OCI-LY7 (cell line): ENCODE results near the gene SECISBP2. TPM values are rescaled to one million over a fixed set of nuclear protein-coding genes. Genes with fewer than 3 reads are reported as not detected.
A peak's percentile ranks its signal among the peaks of the same experiment; 100 is the strongest.

Source experiments
- BruUV-seq: library from RNA; stranded (reverse); fragments of 400-500 nt; replicated peaks from 2 replicates; lab custom pipeline; 2021; lab: Mats Ljungman, UMichigan
- CTCF ChIA-PET: fragments of 300-600 bp; sonication (Branson Sonifier 250); formaldehyde crosslinking; loops from one replicate; lab custom pipeline; 2022; ENCODE audit warnings: antibody characterized with exemption; ENCODE audit not compliant: unreplicated experiment; lab: Charles Lee
- POLR2A ChIA-PET: fragments of 300-600 bp; sonication (Branson Sonifier 250); formaldehyde crosslinking; loops from one replicate; lab custom pipeline; 2022; ENCODE audit warnings: antibody characterized with exemption; lab: Charles Lee
- DNase-seq: peaks from one replicate; pipeline ENCODE4 v3.0.0-alpha.2; 2015; ENCODE audit warnings: low spot score
- H2AFZ ChIP-seq: fragments of 200-600 bp; sonication (generic), shearing (Covaris generic); 2 replicates; pipeline ENCODE4 v1.6.1; 2014; ENCODE audit warnings: mild to moderate bottlenecking, antibody characterized with exemption, low read length, moderate library complexity
- H3K27ac ChIP-seq: fragments of 200-600 bp; sonication (generic); 2 replicates; pipeline ENCODE4 v1.5.1; 2014; ENCODE audit warnings: mixed run types, low read depth, mild to moderate bottlenecking, moderate library complexity, low read length, inconsistent platforms; ENCODE audit not compliant: poor library complexity, severe bottlenecking
- H3K36me3 ChIP-seq: fragments of 200-600 bp; sonication (generic); 2 replicates; pipeline ENCODE4 v1.6.1; 2014; ENCODE audit warnings: mild to moderate bottlenecking, antibody characterized with exemption, low read length, moderate library complexity, mixed read lengths; ENCODE audit not compliant: insufficient read depth
- H3K4me1 ChIP-seq: fragments of 200-600 bp; sonication (generic); 2 replicates; pipeline ENCODE4 v1.5.1; 2014; ENCODE audit warnings: mild to moderate bottlenecking, low read length; ENCODE audit not compliant: insufficient read depth, poor library complexity, severe bottlenecking
- H3K4me2 ChIP-seq: fragments of 200-600 bp; sonication (generic); 2 replicates; pipeline ENCODE4 v1.6.1; 2014; ENCODE audit warnings: mild to moderate bottlenecking, low read length
- H3K4me3 ChIP-seq: fragments of 200-600 bp; sonication (generic); 2 replicates; pipeline ENCODE4 v1.5.1; 2014; ENCODE audit warnings: mild to moderate bottlenecking, low read depth, low read length; ENCODE audit not compliant: poor library complexity, severe bottlenecking
- H3K79me2 ChIP-seq: fragments of 200-600 bp; sonication (generic); 2 replicates; pipeline ENCODE4 v1.6.1; 2016; ENCODE audit warnings: low read depth, mild to moderate bottlenecking, low read length, moderate library complexity, mixed read lengths; ENCODE audit not compliant: insufficient read depth
- H3K9me2 ChIP-seq: fragments of 200-600 bp; sonication (generic); 2 replicates; pipeline ENCODE4 v1.6.1; 2016; ENCODE audit warnings: mild to moderate bottlenecking, low read length, mixed read lengths; ENCODE audit not compliant: insufficient read depth
- H3K9me3 ChIP-seq: fragments of 200-600 bp; sonication (generic); 2 replicates; pipeline ENCODE4 v1.6.1; 2014; ENCODE audit warnings: mild to moderate bottlenecking, mixed run types, low read length, mixed read lengths
- H4K20me1 ChIP-seq: fragments of 200-600 bp; sonication (generic); 2 replicates; pipeline ENCODE4 v1.6.1; 2014; ENCODE audit warnings: mild to moderate bottlenecking, antibody characterized with exemption, low read length, moderate library complexity, mixed read lengths; ENCODE audit not compliant: insufficient read depth
- EZH2phosphoT487 ChIP-seq: fragments of 200-600 bp; sonication (generic); IDR thresholded peaks from 2 replicates; pipeline ENCODE4 v1.6.1; 2018; ENCODE audit warnings: low read depth, borderline replicate concordance, mild to moderate bottlenecking, mixed run types, antibody characterized with exemption, low read length, moderate library complexity, mixed read lengths
- intact Hi-C: fragments of 100-400 bp; cut with micrococcal nuclease; formaldehyde crosslinking; loops from one replicate; pipeline ENCODE4 v1.10.0; 2022; ENCODE audit not compliant: unreplicated experiment
- total RNA-seq, 2 experiments: library from RNA; depleted of rRNA in 1 of 2; stranded (reverse); fragments of >200 nt in 1 of 2; shearing (Covaris generic) in 1 of 2; gene quantifications; 2 replicates each; pipeline ENCODE4 v1.2.3, GENCODE V29; 2014 to 2022
- TF ChIP-seq, protein P1 (sequence below): fragments of 200-600 bp; sonication (generic); conservative IDR thresholded peaks from 2 replicates; pipeline ENCODE4 v1.5.1; 2014; ENCODE audit warnings: mild to moderate bottlenecking, antibody characterized with exemption, low read length, moderate library complexity, mixed read lengths

The SECISBP2 gene
- total RNA-seq, 2 experiments from 2014 or later = 77.6 to 85.5 TPM

DNA sequence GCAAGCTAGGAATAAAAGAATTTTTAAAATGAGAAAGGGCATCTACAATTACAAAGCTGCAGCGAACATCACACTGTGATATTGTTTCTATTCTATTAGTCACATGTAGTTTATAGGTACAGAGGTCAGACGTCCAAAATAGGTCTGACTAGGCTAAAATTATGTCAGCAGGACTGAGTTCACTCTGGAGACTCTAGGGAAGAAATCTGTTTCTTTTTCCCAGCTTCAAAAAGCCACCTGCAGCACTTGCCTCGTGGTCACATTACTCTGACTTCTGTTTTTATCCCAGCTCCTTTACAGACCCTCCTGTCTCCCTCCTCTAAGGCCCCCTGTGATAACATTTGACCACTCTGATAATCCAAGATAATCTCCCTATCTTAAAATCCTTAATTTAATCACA, 12.4 kb upstream of the SECISBP2 start:
- no peak for DNase-seq
- ChIA-PET POLR2A (interaction anchor here (0.6 to 1.6 kb wide), 7 partner anchors 8 to 120 kb away, joined by 3 to 5 read pairs (median 4); no protein-coding TSS in a partner anchor), CTCF (no interaction called here)
- Histone ChIP-seq H3K79me2 (peaks cover 13% of the 10 kb centered on the region; the same call in 1 of the 2 replicates), H3K36me3 (peaks cover 10% of the 10 kb centered on the region; the same call in 1 of the 2 replicates), H3K4me1 (peaks cover 43% of the 10 kb centered on the region), H3K9me3 (no peaks in the 10 kb centered on the region; the same call in 1 of the 2 replicates), H3K9me2 (no peaks in the 10 kb centered on the region), H3K4me3 (no peak overlapping the region), H2AFZ (peak overlapping the region; percentile 72), H3K27ac (peak overlapping the region; percentile 13), H3K4me2 (peak overlapping the region; percentile 36), H4K20me1 (no peaks in the 10 kb centered on the region)
- no peak for TF ChIP-seq EZH2phosphoT487
- TF ChIP-seq, protein P1, sequence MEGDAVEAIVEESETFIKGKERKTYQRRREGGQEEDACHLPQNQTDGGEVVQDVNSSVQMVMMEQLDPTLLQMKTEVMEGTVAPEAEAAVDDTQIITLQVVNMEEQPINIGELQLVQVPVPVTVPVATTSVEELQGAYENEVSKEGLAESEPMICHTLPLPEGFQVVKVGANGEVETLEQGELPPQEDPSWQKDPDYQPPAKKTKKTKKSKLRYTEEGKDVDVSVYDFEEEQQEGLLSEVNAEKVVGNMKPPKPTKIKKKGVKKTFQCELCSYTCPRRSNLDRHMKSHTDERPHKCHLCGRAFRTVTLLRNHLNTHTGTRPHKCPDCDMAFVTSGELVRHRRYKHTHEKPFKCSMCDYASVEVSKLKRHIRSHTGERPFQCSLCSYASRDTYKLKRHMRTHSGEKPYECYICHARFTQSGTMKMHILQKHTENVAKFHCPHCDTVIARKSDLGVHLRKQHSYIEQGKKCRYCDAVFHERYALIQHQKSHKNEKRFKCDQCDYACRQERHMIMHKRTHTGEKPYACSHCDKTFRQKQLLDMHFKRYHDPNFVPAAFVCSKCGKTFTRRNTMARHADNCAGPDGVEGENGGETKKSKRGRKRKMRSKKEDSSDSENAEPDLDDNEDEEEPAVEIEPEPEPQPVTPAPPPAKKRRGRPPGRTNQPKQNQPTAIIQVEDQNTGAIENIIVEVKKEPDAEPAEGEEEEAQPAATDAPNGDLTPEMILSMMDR = no peak
- intact Hi-C loops = loop anchor here (5.0 kb wide), 1 partner anchor 436 kb away; no protein-coding TSS in a partner anchor
- no TSS peak for BruUV-seq

DNA sequence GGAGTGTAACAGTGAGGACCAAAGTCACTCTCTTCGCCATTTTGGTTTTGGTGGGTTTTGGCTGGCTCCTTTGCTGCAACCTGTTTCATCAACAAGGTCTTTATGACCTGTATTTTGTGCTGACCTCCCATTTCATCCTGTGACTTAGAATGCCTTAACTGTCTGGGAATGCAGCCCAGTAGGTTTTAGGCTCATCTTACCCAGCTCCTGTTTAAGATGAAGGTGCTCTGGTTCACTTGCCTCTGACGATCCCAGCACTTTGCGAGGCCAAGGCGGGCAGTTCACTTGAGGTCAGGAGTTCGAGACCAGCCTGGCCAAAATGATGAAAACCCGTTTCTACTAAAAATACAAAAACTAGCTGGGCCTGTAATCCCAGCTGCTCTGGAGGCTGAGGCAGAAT, 9.1 kb upstream of the SECISBP2 start:
- H3K79me2 ChIP-seq = peaks cover 45% of the 10 kb centered on the region
- BruUV-seq = no TSS peak
- no peaks in the 10 kb centered on the region; the same call in 1 of the 2 replicates for H3K9me3 ChIP-seq
- peak overlapping the region; percentile 86 for H3K4me3 ChIP-seq
- intact Hi-C loops = loop anchor here (5.0 kb wide), 1 partner anchor 433 kb away; no protein-coding TSS in a partner anchor
- no peak for DNase-seq
- H2AFZ ChIP-seq = no peak overlapping the region; the same call in 1 of the 2 replicates
- peaks cover 26% of the 10 kb centered on the region for H4K20me1 ChIP-seq
- TF ChIP-seq, protein P1 = no peak
- no peak for TF ChIP-seq EZH2phosphoT487
- H3K9me2 ChIP-seq = no peaks in the 10 kb centered on the region
- peak overlapping the region; percentile 94 for H3K4me2 ChIP-seq
- peaks cover 39% of the 10 kb centered on the region for H3K36me3 ChIP-seq
- peak overlapping the region; percentile 92 for H3K27ac ChIP-seq
- POLR2A ChIA-PET = interaction anchor here (0.7 to 0.9 kb wide), 2 partner anchors 40 to 577 kb away, joined by 4 to 5 read pairs; no protein-coding TSS in a partner anchor
- CTCF ChIA-PET = no interaction called here
- H3K4me1 ChIP-seq = peaks cover 44% of the 10 kb centered on the region
